HG02571 (cell line): ENCODE data around the gene CCL8.

Experiments used
- ATAC-seq: cut with Tn5 transposase; IDR thresholded peaks from one replicate; pipeline ENCODE4 v1.9.1; 2021; ENCODE audit warnings: mild to moderate bottlenecking, moderate library complexity; ENCODE audit not compliant: unreplicated experiment

The CCL8 gene

GRCh38 chr17:34319039-34319483 lies at the start of gene CCL8:
TSS of gene CCL8 (plus strand) at chr17:34319435. CDS start at chr17:34319502, 67 bp downstream.
- ATAC-seq, result no peak

DNA sequence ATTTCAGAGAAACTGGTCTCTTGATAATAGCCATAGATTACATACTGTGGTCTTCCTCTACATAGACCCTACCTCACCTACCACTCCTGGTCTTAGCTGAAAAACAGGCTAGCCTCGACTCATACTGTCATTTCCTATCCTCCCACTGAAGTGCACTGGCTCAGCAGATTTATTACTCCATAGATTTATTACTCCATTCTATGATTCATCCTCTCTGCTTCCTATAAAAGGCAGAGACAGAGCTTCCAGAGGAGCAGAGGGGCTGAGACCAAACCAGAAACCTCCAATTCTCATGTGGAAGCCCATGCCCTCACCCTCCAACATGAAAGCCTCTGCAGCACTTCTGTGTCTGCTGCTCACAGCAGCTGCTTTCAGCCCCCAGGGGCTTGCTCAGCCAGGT lies 49.3 kb upstream of the CCL8 start, which contains the start of gene CCL7:
Gene CCL7 (plus strand): TSS at position 253 of the 400 bp plus-strand sequence. CDS start 70 bp downstream, at position 323.
- no peak for ATAC-seq

DNA sequence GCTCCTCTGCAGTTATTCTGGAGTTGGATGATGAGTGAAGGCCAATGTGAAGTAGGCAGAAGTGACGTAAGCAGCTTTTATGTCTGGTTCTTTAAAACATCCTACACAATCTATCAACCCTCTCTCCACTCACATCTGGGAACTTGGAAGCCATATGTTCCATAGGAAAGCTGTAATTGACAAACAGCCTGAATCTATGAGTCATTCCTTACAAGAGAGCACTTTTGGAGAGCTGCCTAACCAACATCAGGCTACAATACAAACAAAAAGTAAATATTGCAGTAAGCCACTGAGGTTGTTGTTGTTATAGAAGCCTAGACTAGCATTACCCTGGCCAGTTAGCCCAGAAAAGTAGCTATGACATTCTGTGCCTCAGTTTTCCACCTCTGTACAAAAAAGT lies 43.4 kb upstream of the CCL8 start:
- ATAC-seq, result no peak

- no peak for ATAC-seq
These were observed 42.4 kb upstream of the CCL8 start for GRCh38 chr17:34276826-34277225.

DNA sequence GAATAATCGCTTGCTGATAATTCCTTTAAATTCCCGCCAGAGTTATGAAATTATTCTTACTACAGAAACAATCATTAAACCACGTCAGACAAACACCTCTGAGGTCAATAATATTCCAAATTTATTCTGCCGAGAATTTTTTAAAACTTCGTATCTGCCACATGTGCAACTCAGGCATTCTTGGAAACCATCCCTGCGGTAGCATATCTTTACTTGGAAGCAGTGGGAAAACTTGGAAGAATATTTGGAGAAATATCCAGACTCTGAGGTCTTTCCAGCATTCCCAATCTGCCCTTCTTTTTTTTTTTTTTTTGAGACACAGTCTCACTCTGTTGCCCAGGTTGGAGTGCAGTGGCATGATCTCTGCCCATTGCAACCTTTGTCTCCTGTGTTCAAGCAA lies 35.7 kb upstream of the CCL8 start:
- ATAC-seq, result no peak

DNA sequence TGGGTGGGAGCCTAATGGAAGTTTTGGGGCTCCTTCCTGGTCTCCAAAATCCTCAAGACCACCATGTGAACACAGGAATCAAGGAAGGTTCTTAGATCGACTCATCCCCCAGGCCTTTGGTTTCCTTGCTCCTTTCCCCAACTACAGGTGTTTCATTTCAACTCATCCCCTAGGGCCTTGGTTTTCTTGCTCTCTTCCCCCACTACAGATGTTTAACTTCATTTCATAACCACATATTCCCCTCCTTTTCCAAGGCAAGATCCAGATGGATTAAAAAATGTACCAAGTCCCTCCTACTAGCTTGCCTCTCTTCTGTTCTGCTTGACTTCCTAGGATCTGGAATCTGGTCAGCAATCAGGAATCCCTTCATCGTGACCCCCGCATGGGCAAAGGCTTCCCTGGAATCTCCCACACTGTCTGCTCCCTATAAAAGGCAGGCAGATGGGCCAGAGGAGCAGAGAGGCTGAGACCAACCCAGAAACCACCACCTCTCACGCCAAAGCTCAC lies 33.9 kb upstream of the CCL8 start, which contains the start of gene CCL11:
Gene CCL11 (plus strand): TSS at position 457 of the 507 bp plus-strand sequence. CDS start 67 bp downstream, outside the sequence.
- ATAC-seq, result no peak

DNA sequence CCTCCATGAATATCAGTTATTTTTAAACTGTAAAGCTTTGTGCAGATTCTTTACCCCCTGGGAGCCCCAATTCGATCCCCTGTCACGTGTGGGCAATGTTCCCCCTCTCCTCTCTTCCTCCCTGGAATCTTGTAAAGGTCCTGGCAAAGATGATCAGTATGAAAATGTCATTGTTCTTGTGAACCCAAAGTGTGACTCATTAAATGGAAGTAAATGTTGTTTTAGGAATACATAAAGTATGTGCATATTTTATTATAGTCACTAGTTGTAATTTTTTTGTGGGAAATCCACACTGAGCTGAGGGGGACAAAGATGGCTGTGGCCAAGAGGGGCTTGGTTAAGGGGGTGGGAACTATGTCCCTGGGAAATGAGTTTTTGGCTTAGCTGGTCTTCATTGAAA lies 31.4 kb upstream of the CCL8 start:
- no peak for ATAC-seq

GRCh38 chr17:34290586-34290985 lies 28.6 kb upstream of the CCL8 start:
- ATAC-seq, result no peak

- no peak for ATAC-seq
These were observed 27.4 kb upstream of the CCL8 start for GRCh38 chr17:34291721-34292348.

DNA sequence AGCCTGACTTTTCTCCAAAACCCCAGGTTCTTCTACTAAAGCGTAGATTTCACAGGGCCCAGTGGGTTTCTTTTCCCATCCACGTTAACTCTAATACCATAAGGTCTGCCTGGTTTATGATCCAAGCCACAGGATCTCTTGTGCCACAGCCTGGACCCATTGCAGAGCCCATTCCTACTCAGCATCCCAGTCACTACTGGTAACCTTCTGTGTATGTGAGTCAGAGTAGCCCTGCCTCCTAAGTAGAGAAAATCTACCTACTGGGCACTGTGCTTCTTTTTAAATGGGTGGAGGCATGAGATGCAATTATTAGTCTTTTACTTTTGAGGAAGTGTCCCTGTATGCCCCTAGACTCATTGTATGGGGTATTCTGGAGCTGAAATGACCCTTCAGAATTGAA lies 20.2 kb upstream of the CCL8 start:
- ATAC-seq, result no peak

DNA sequence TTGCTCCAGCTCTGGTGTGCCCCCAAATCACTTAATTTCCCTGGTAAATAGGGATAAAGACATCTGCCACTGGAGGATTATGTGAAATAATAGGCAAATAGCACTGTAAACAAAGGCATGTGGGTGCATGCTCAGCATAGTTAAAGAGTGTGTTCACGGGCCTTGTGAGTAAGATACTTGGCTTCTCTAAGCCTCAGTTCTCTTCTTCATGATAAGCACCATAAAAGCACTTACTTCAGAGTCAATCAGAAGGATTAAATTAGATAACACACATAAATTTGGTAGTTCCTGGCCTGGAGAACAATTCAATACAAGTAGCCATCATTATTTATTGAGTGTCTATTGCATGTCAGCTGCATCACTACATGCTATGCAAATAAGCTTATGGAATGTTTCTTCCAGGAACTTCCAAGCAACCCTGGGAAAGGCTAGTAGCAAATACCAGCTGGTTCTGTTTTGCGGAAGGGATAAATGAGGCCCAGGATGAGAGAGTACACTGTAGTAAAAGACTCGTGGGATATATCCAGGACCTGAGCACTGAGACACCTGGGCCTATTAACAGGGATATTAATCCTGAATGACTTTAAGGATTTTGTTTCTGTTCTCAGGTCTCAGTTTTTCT lies 19.2 kb upstream of the CCL8 start:
- no peak for ATAC-seq

GRCh38 chr17:34300652-34301370 lies 18.4 kb upstream of the CCL8 start:
- ATAC-seq, result no peak

- ATAC-seq, result no peak
These were observed 17.2 kb upstream of the CCL8 start for GRCh38 chr17:34301986-34302385.

DNA sequence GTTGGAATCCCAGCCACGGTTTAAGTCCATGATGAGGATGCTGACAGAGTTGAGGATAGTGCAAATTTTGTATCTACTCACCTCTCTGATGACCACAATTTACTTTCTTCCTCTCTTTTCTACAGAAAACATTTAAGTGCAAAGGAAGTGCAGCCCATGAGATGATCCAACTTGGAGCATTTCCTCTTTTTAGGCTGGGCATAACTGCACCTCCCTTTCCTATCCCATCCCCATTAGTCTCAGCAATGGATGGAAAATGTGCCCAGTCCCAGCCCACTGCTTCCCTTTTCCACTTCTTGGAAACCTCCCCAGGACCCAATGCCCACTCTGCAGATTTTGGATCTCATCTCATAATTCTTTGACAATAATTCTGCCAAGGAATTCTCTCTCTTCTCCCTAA lies 16.6 kb upstream of the CCL8 start:
- no peak for ATAC-seq

DNA sequence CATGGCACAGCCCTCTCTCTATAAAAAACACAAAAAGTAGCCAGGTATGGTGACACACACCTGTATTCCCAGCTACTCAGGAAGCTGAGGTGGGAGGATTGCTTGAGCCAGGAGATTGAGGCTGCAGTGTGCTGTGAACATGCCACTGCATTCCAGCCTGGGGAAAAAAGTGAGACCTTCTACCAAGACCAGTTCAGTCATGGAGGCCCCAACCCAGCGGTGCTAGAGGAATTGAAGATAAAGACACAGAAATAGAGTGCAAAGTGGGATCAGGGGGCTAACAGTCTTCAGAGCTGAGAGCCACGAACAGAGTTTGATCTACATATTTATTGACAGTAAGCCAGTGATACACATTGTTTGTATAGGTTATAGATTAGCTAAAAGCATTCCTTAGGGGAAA lies 15.6 kb upstream of the CCL8 start:
- ATAC-seq, result no peak

GRCh38 chr17:34305061-34305460 lies 14.2 kb upstream of the CCL8 start:
- no peak for ATAC-seq

DNA sequence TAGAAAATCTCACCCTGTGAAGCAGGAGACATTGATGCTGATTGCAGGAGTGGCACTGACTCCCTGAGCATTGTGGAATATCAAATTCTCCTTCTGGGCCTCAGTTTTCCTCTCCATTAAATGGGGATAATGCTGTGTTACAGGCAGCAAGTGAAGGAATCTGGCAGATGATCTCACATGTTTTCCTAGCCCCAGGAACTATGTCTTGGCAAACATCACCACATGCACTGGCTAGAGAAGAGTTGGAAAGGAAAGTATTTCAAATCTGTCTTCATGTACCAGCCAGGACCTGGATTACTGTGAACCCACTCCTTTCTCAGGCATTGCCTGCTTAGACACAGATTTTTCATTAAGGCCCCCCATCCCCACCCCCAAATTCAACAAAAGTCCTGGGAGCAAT lies 13.6 kb upstream of the CCL8 start:
- no peak for ATAC-seq

GRCh38 chr17:34306466-34306865 lies 12.8 kb upstream of the CCL8 start:
- ATAC-seq, result no peak

- ATAC-seq, result no peak
These were observed 12.1 kb upstream of the CCL8 start for GRCh38 chr17:34307110-34307509.

DNA sequence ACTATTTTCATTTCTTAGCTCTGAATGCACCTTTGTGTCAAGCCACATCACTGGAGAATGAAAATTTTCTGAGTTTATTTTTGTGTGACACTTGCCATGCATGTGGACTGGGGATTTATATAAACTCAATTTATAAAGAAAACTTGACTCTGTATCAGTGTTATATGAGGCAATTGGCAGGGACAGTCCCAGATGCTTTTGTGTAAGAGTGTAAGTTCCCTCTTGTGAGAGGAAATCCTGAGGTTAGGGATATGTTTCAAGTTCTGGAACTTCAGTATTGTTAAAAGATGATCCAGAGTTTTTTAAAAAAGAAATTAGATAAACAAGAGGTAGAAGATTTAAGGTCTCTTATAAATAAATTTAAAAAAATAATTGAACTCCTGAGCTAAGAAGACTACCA lies 10.9 kb upstream of the CCL8 start:
- ATAC-seq, result no peak

DNA sequence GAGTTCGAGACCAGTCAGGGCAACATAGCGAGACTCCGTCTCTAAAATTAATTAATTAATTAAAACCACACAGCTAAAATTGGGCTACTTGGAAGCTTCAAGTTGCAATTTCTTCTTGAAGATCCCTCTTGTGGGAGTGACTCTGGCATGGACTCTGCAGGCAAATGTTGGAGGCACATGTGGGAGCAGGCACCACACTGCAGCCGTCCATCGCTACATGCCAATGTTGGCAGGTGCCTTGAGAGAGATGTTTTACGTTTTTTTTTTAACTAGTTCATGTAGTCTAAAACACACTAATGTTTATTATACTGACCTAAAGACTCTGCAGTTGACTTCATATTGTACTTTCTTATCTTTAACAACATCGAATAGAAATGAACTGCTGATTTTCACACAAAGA lies 7.9 kb upstream of the CCL8 start:
- no peak for ATAC-seq

GRCh38 chr17:34312080-34312479 lies 7.2 kb upstream of the CCL8 start:
- no peak for ATAC-seq
